ENCODE data around the gene ADIPOR2. TPM values are rescaled to one million over a fixed set of nuclear protein-coding genes. Genes with fewer than 3 reads are reported as not detected.

Gene ADIPOR2
- total RNA-seq, 1 donor from 2014 or later: 54.0 TPM

GRCh38 chr12:1820191-1820895, 129.5 kb downstream of the ADIPOR2 start, which contains the start of gene LRTM2:
TSS of gene LRTM2 (plus strand) at chr12:1820565. CDS start at chr12:1828149, 7,584 bp downstream.
- Histone ChIP-seq H3K4me3 (no peak within 1 kb of the TSS), H3K27ac (no peak within 1 kb of the TSS), H3K36me3 (no peaks in the 10 kb centered on the region), H3K27me3 (no peaks in the 10 kb centered on the region), H3K4me1 (no peaks in the 10 kb centered on the region), H3K9me3 (no peaks in the 10 kb centered on the region)
- intact Hi-C loops (cut with DNase I): no loop called here
- DNase-seq (ENCODE audit: extremely low spot score in 2 of 2): no peak
- no peak for TF ChIP-seq POLR2AphosphoS5 (IDR thresholded peaks at IDR 0.05; ENCODE audit: insufficient read depth in 1 of 2, low read depth in 1 of 2)
- TF ChIP-seq POLR2A (IDR thresholded peaks at IDR 0.05): no peak
- no peak for TF ChIP-seq CTCF (IDR thresholded peaks at IDR 0.05)

GRCh38 chr12:1820896-1821291, 130.0 kb downstream of the ADIPOR2 start:
- intact Hi-C loops (cut with DNase I): no loop called here
- Histone ChIP-seq H3K27ac (no peak overlapping the region), H3K36me3 (no peaks in the 10 kb centered on the region), H3K4me3 (no peak overlapping the region), H3K4me1 (no peaks in the 10 kb centered on the region), H3K27me3 (no peaks in the 10 kb centered on the region), H3K9me3 (no peaks in the 10 kb centered on the region)
- TF ChIP-seq POLR2AphosphoS5 (IDR thresholded peaks at IDR 0.05; ENCODE audit: insufficient read depth in 1 of 2, low read depth in 1 of 2): no peak
- TF ChIP-seq CTCF (IDR thresholded peaks at IDR 0.05): no peak
- TF ChIP-seq POLR2A (IDR thresholded peaks at IDR 0.05): no peak
- DNase-seq (ENCODE audit: extremely low spot score in 2 of 2): no peak

DNA sequence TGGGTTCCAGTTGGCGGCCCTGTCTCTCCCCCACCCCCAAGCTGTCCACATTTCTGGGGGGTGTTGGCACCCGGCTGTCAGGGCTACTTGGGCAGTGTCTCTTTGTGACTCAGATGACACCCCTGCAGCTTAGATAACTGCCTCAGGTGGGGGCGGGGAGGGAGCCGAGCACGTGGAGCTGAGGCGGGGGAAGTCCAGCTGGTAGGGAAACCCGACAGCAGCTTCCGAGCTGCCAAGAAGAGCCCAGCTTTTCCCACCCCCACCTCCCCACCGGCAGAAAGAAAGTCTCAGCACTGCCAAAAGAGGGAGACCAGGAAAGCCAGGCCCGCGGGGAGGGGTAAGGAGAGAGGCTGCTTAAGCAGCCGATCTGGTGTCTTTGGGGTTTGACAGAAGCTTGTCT, 130.9 kb downstream of the ADIPOR2 start:
- Histone ChIP-seq H3K27me3 (no peaks in the 10 kb centered on the region), H3K9me3 (no peaks in the 10 kb centered on the region), H3K4me1 (no peaks in the 10 kb centered on the region), H3K36me3 (no peaks in the 10 kb centered on the region), H3K4me3 (no peak overlapping the region), H3K27ac (no peak overlapping the region)
- no peak for DNase-seq (ENCODE audit: extremely low spot score in 2 of 2)
- intact Hi-C loops (cut with DNase I): no loop called here
- no peak for TF ChIP-seq CTCF (IDR thresholded peaks at IDR 0.05)
- TF ChIP-seq POLR2A (IDR thresholded peaks at IDR 0.05): no peak
- no peak for TF ChIP-seq POLR2AphosphoS5 (IDR thresholded peaks at IDR 0.05; ENCODE audit: insufficient read depth in 1 of 2, low read depth in 1 of 2)

- Histone ChIP-seq H3K36me3 (no peaks in the 10 kb centered on the region), H3K9me3 (no peaks in the 10 kb centered on the region), H3K27me3 (no peaks in the 10 kb centered on the region), H3K4me1 (no peaks in the 10 kb centered on the region), H3K4me3 (no peak overlapping the region), H3K27ac (no peak overlapping the region)
- intact Hi-C loops (cut with DNase I): no loop called here
- TF ChIP-seq POLR2A (IDR thresholded peaks at IDR 0.05) (no peak), CTCF (IDR thresholded peaks at IDR 0.05) (no peak), POLR2AphosphoS5 (IDR thresholded peaks at IDR 0.05; ENCODE audit: insufficient read depth in 1 of 2, low read depth in 1 of 2) (no peak)
- DNase-seq (ENCODE audit: extremely low spot score in 2 of 2): no peak
These were observed 131.8 kb downstream of the ADIPOR2 start for GRCh38 chr12:1822699-1823098.

- H3K36me3 ChIP-seq: no peaks in the 10 kb centered on the region
- H3K4me1 ChIP-seq: no peaks in the 10 kb centered on the region
- no peak for TF ChIP-seq POLR2A (IDR thresholded peaks at IDR 0.05)
- no peak for TF ChIP-seq POLR2AphosphoS5 (IDR thresholded peaks at IDR 0.05; ENCODE audit: insufficient read depth in 1 of 2, low read depth in 1 of 2)
- no peak for TF ChIP-seq CTCF (IDR thresholded peaks at IDR 0.05)
- intact Hi-C loops (cut with DNase I): no loop called here
- H3K27me3 ChIP-seq: no peaks in the 10 kb centered on the region
- H3K27ac ChIP-seq: no peak overlapping the region
- no peaks in the 10 kb centered on the region for H3K9me3 ChIP-seq
- no peak for DNase-seq (ENCODE audit: extremely low spot score in 2 of 2)
- H3K4me3 ChIP-seq: no peak overlapping the region
These were observed 132.4 kb downstream of the ADIPOR2 start for GRCh38 chr12:1823237-1823636.
